ENCODE results near the gene HTRA1.

Gene HTRA1

GRCh38 chr10:122530177-122530576 lies 68.8 kb downstream of the HTRA1 start (continued):
- TF ChIP-seq ZNF70 (CRISPR knock-in tag; IDR thresholded peaks at IDR 0.05) (no peak), ZC3H10 (CRISPR knock-in tag; IDR thresholded peaks at IDR 0.05) (no peak), ZNF565 (CRISPR knock-in tag; conservative IDR thresholded peaks at IDR 0.05; ENCODE audit: low read depth) (no peak), CREB5 (CRISPR knock-in tag; IDR thresholded peaks at IDR 0.05; ENCODE audit: low read depth) (no peak), ZFP3 (CRISPR knock-in tag; IDR thresholded peaks at IDR 0.05) (no peak), SNAI2 (CRISPR knock-in tag; IDR thresholded peaks at IDR 0.05) (no peak), ARNTL (CRISPR knock-in tag; IDR thresholded peaks at IDR 0.05; ENCODE audit: borderline replicate concordance, low read depth) (no peak)

- no peak for TF ChIP-seq CREB5 (CRISPR knock-in tag; IDR thresholded peaks at IDR 0.05; ENCODE audit: low read depth)
- TF ChIP-seq ZFP3 (CRISPR knock-in tag; IDR thresholded peaks at IDR 0.05) = no peak
- no peak for TF ChIP-seq ZC3H10 (CRISPR knock-in tag; IDR thresholded peaks at IDR 0.05)
- TF ChIP-seq CSRNP3 (CRISPR knock-in tag; IDR thresholded peaks at IDR 0.05) = no peak
- no peak for TF ChIP-seq TSHZ2 (CRISPR knock-in tag; IDR thresholded peaks at IDR 0.05)
- TF ChIP-seq ARNTL (CRISPR knock-in tag; IDR thresholded peaks at IDR 0.05; ENCODE audit: borderline replicate concordance, low read depth) = no peak
- TF ChIP-seq TOX (CRISPR knock-in tag; IDR thresholded peaks at IDR 0.05; ENCODE audit: borderline replicate concordance) = no peak
- no peak for TF ChIP-seq OSR1 (CRISPR knock-in tag; IDR thresholded peaks at IDR 0.05)
- no peak for TF ChIP-seq ISL1 (CRISPR knock-in tag; IDR thresholded peaks at IDR 0.05)
- TF ChIP-seq PPARA (CRISPR knock-in tag; IDR thresholded peaks at IDR 0.05; ENCODE audit: borderline replicate concordance) = no peak
- TF ChIP-seq RARB (CRISPR knock-in tag; IDR thresholded peaks at IDR 0.05) = no peak
- no peak for TF ChIP-seq SNAI2 (CRISPR knock-in tag; IDR thresholded peaks at IDR 0.05)
- TF ChIP-seq POU6F1 (CRISPR knock-in tag; IDR thresholded peaks at IDR 0.05; ENCODE audit: borderline replicate concordance, low read depth) = no peak
- no peak for TF ChIP-seq BACH2 (CRISPR knock-in tag; IDR thresholded peaks at IDR 0.05; ENCODE audit: borderline replicate concordance)
- TF ChIP-seq PATZ1 (CRISPR knock-in tag; IDR thresholded peaks at IDR 0.05; ENCODE audit: borderline replicate concordance) = no peak
- no peak for TF ChIP-seq CSDC2 (CRISPR knock-in tag; IDR thresholded peaks at IDR 0.05)
- no peak for TF ChIP-seq TCF4 (CRISPR knock-in tag; IDR thresholded peaks at IDR 0.05; ENCODE audit: borderline replicate concordance)
- ATAC-seq = no peak
These were observed 69.9 kb downstream of the HTRA1 start for GRCh38 chr10:122531261-122531660.

GRCh38 chr10:122531939-122532338 lies 70.6 kb downstream of the HTRA1 start:
- TF ChIP-seq GLIS3 (CRISPR knock-in tag; IDR thresholded peaks at IDR 0.05) (no peak), ZFP30 (CRISPR knock-in tag; IDR thresholded peaks at IDR 0.05) (no peak), CSRNP3 (CRISPR knock-in tag; IDR thresholded peaks at IDR 0.05) (no peak), ZNF70 (CRISPR knock-in tag; IDR thresholded peaks at IDR 0.05) (no peak), CREB5 (CRISPR knock-in tag; IDR thresholded peaks at IDR 0.05; ENCODE audit: low read depth) (no peak), ARNTL (CRISPR knock-in tag; IDR thresholded peaks at IDR 0.05; ENCODE audit: borderline replicate concordance, low read depth) (no peak)
- ATAC-seq = no peak

Measured in SK-N-SH treated with all-trans-retinoic acid at 6 μM for 48 hours (cell line).